Measurements from ENCODE around the gene IFIT2.
"Not testable (repeated sequence)": the region's sequence is repeated elsewhere in the genome, so short reads cannot be mapped to it uniquely, and the experiment has no call there.

IFIT2 gene

GRCh38 chr10:89301721-89302445, at the start of gene IFIT2:
Gene IFIT2 (plus strand): TSS chr10:89302046. CDS start chr10:89302124, 78 bp downstream.
- peaks cover 6% of the 10 kb centered on the region; the same call in 1 of the 2 replicates for H3K4me1 ChIP-seq (ENCODE audit: low read length)

GRCh38 chr10:89252225-89252585, 49.6 kb upstream of the IFIT2 start:
- no peak overlapping the region for H2AFZ ChIP-seq (ENCODE audit: low read length)

More at GRCh38 chr10:89301721-89302445, at the start of gene IFIT2:
- Histone ChIP-seq H3K79me2 (ENCODE audit: low read length) (no peaks in the 10 kb centered on the region), H3K9me3 (replicated peaks; ENCODE audit: insufficient read depth, low read length) (no peaks in the 10 kb centered on the region), H3K27me3 (replicated peaks; ENCODE audit: insufficient read depth, low read length) (peaks cover 70% of the 10 kb centered on the region), H3F3A (ENCODE audit: insufficient read depth, low read length) (peaks cover 14% of the 10 kb centered on the region; the same call in 1 of the 2 replicates), H3K4me3 (ENCODE audit: low read length) (peak within 1 kb of the TSS; percentile 46; the same call in 1 of the 2 replicates), H3K4me2 (ENCODE audit: low read depth, low read length) (peak within 1 kb of the TSS; percentile 65), H4K20me1 (ENCODE audit: insufficient read depth, low read length) (no peaks in the 10 kb centered on the region), H3K9ac (ENCODE audit: low read length) (no peak within 1 kb of the TSS), H3K27ac (ENCODE audit: low read length) (no peak within 1 kb of the TSS), H3K36me3 (replicated peaks; ENCODE audit: insufficient read depth, low read length) (no peaks in the 10 kb centered on the region), H2AFZ (ENCODE audit: low read length) (no peak within 1 kb of the TSS), H3K9me2 (replicated peaks; ENCODE audit: insufficient read depth, low read length) (no peaks in the 10 kb centered on the region)
- TF ChIP-seq EZH2 (optimal IDR thresholded peaks at IDR 0.05; ENCODE audit: low read depth, low read length) (no peak), EZH2phosphoT487 (IDR thresholded peaks at IDR 0.05; ENCODE audit: low read length) (no peak), CTCF (IDR thresholded peaks at IDR 0.05; ENCODE audit: low read length) (no peak)
- peak; percentile 66 for DNase-seq

GRCh38 chr10:89255091-89255579, 46.7 kb upstream of the IFIT2 start:
- not testable (repeated sequence) for H2AFZ ChIP-seq (ENCODE audit: low read length); H3K9ac ChIP-seq (ENCODE audit: low read length)

More at GRCh38 chr10:89252225-89252585, 49.6 kb upstream of the IFIT2 start:
- H3K36me3 ChIP-seq (replicated peaks; ENCODE audit: insufficient read depth, low read length), result no peaks in the 10 kb centered on the region
- H3K27me3 ChIP-seq (replicated peaks; ENCODE audit: insufficient read depth, low read length), result no peaks in the 10 kb centered on the region
- no peaks in the 10 kb centered on the region for H3K9me3 ChIP-seq (replicated peaks; ENCODE audit: insufficient read depth, low read length)
- H3K79me2 ChIP-seq (ENCODE audit: low read length), result no peaks in the 10 kb centered on the region
- no peak overlapping the region for H3K4me2 ChIP-seq (ENCODE audit: low read depth, low read length)
- no peaks in the 10 kb centered on the region for H3K9me2 ChIP-seq (replicated peaks; ENCODE audit: insufficient read depth, low read length)
- no peaks in the 10 kb centered on the region for H3F3A ChIP-seq (ENCODE audit: insufficient read depth, low read length)
- TF ChIP-seq CTCF (IDR thresholded peaks at IDR 0.05; ENCODE audit: low read length), result no peak
- no peak for TF ChIP-seq EZH2phosphoT487 (IDR thresholded peaks at IDR 0.05; ENCODE audit: low read length)
- no peak for TF ChIP-seq EZH2 (optimal IDR thresholded peaks at IDR 0.05; ENCODE audit: low read depth, low read length)
- 0 out of 2 replicates have a peak, but pooled peaks cover 4% of the 10 kb centered on the region for H3K4me1 ChIP-seq (ENCODE audit: low read length)
- no peak for DNase-seq
- H3K27ac ChIP-seq (ENCODE audit: low read length), result no peak overlapping the region
- H4K20me1 ChIP-seq (ENCODE audit: insufficient read depth, low read length), result no peaks in the 10 kb centered on the region
- H3K4me3 ChIP-seq (ENCODE audit: low read length), result no peak overlapping the region
- H3K9ac ChIP-seq (ENCODE audit: low read length), result no peak overlapping the region

GRCh38 chr10:89255793-89256192, 46.1 kb upstream of the IFIT2 start:
- no peak overlapping the region for H3K4me2 ChIP-seq (ENCODE audit: low read depth, low read length)
- no peaks in the 10 kb centered on the region for H3K27me3 ChIP-seq (replicated peaks; ENCODE audit: insufficient read depth, low read length)
- no peak overlapping the region for H2AFZ ChIP-seq (ENCODE audit: low read length)
- H3K36me3 ChIP-seq (replicated peaks; ENCODE audit: insufficient read depth, low read length), result no peaks in the 10 kb centered on the region
- peaks cover 8% of the 10 kb centered on the region; the same call in 1 of the 2 replicates for H3K4me1 ChIP-seq (ENCODE audit: low read length)
- H3K4me3 ChIP-seq (ENCODE audit: low read length), result no peak overlapping the region
- H3K9me3 ChIP-seq (replicated peaks; ENCODE audit: insufficient read depth, low read length), result no peaks in the 10 kb centered on the region
- H4K20me1 ChIP-seq (ENCODE audit: insufficient read depth, low read length), result no peaks in the 10 kb centered on the region
- TF ChIP-seq CTCF (IDR thresholded peaks at IDR 0.05; ENCODE audit: low read length), result no peak
- TF ChIP-seq EZH2phosphoT487 (IDR thresholded peaks at IDR 0.05; ENCODE audit: low read length), result no peak
- no peak for TF ChIP-seq EZH2 (optimal IDR thresholded peaks at IDR 0.05; ENCODE audit: low read depth, low read length)
- DNase-seq, result no peak
- no peaks in the 10 kb centered on the region for H3K79me2 ChIP-seq (ENCODE audit: low read length)
- H3K9ac ChIP-seq (ENCODE audit: low read length), result no peak overlapping the region
- no peaks in the 10 kb centered on the region for H3F3A ChIP-seq (ENCODE audit: insufficient read depth, low read length)
- no peak overlapping the region for H3K27ac ChIP-seq (ENCODE audit: low read length)
- H3K9me2 ChIP-seq (replicated peaks; ENCODE audit: insufficient read depth, low read length), result no peaks in the 10 kb centered on the region

More at GRCh38 chr10:89255091-89255579, 46.7 kb upstream of the IFIT2 start:
- H3K4me2 ChIP-seq (ENCODE audit: low read depth, low read length); H3K27me3 ChIP-seq (replicated peaks; ENCODE audit: insufficient read depth, low read length); H3K9me2 ChIP-seq (replicated peaks; ENCODE audit: insufficient read depth, low read length); H3K36me3 ChIP-seq (replicated peaks; ENCODE audit: insufficient read depth, low read length); H3K27ac ChIP-seq (ENCODE audit: low read length); H3K4me3 ChIP-seq (ENCODE audit: low read length); H3K9me3 ChIP-seq (replicated peaks; ENCODE audit: insufficient read depth, low read length); H4K20me1 ChIP-seq (ENCODE audit: insufficient read depth, low read length); H3K79me2 ChIP-seq (ENCODE audit: low read length); DNase-seq; H3F3A ChIP-seq (ENCODE audit: insufficient read depth, low read length); H3K4me1 ChIP-seq (ENCODE audit: low read length): not testable (repeated sequence)
